ENCODE results near the gene KISS1.

GRCh38 chr1:204162494-204163074 is 33.7 kb downstream of the KISS1 start:
- TF ChIP-seq POLR2A (IDR thresholded peaks at IDR 0.05) (no peak), CTCF (IDR thresholded peaks at IDR 0.05 in 8 of 11, conservative IDR thresholded peaks at IDR 0.05 in 3 of 11) (peak; percentile 88 to 99 (median 98))
